Globus pallidus (tissue), 1 donor: ENCODE measurements around the gene PI4KA.
A peak's percentile ranks its signal among the peaks of the same experiment; 100 is the strongest.
"Not testable (repeated sequence)": the region's sequence is repeated elsewhere in the genome, so short reads cannot be mapped to it uniquely, and the experiment has no call there.

Experiments
- DNase-seq: peaks from one replicate; pipeline ENCODE4 v3.0.0-alpha.2; 2015; ENCODE audit warnings: low spot score

PI4KA gene

DNA sequence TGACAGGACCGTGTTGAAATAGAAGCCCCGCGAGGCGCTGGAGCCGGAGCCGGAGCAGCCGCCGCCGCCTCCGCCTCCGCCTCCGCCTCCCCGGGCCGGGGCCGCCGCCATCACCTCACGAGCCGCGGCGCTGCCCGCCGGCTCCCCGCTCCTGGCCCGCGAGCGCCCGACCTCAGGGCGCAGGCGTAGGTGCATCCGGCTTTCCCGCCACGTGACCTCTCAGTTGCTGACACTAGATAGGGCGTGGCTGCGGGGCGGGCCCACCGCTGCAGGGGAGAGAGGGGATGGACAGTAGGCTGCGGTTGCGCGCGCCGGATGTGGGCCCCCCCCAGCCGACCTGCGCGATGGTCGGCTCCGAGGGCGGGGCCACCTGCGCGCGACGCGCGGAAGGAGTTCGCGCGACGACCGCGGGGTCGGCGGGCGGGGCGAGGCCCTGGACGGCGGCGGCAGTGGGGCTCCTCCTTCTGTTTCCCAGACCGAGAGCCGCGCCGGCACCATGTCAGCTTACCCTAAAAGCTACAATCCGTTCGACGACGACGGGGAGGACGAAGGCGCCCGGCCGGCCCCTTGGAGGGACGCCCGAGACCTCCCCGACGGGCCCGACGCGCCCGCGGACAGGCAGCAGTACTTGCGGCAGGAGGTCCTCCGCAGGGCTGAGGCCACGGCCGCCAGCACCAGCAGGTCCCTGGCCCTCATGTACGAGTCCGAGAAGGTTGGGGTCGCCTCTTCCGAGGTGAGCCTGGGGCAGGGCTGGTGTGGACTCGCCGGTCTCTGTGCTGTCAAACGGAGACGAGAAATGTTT is at the start of gene PI4KA, which contains the start of gene SNAP29:
Gene PI4KA, minus strand, starts transcription at position 197 of the 802 bp plus-strand sequence. Its CDS starts 86 bp downstream, at position 111.
Gene SNAP29, plus strand, starts transcription at position 393 of the 802 bp plus-strand sequence. Its CDS starts 104 bp downstream, at position 497.
- DNase-seq: peak; percentile 97

DNA sequence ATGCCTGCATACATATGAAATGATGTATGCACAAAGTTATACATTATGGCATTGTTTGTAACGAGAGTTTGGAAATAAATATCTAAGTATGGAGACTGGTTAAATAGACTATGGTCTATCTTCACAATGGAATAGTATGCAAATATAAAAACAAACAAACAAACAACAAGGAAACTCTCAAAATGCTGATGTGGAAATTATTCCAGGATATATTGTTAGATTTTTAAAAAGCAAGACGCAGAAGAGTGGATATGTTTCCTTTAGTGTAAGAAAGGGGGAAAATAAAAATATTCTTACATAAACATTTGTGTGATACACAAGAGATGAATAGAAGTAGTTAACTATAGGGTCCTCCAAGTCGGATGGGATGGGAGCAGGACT is 47.8 kb upstream of the PI4KA start:
- no peak for DNase-seq

DNA sequence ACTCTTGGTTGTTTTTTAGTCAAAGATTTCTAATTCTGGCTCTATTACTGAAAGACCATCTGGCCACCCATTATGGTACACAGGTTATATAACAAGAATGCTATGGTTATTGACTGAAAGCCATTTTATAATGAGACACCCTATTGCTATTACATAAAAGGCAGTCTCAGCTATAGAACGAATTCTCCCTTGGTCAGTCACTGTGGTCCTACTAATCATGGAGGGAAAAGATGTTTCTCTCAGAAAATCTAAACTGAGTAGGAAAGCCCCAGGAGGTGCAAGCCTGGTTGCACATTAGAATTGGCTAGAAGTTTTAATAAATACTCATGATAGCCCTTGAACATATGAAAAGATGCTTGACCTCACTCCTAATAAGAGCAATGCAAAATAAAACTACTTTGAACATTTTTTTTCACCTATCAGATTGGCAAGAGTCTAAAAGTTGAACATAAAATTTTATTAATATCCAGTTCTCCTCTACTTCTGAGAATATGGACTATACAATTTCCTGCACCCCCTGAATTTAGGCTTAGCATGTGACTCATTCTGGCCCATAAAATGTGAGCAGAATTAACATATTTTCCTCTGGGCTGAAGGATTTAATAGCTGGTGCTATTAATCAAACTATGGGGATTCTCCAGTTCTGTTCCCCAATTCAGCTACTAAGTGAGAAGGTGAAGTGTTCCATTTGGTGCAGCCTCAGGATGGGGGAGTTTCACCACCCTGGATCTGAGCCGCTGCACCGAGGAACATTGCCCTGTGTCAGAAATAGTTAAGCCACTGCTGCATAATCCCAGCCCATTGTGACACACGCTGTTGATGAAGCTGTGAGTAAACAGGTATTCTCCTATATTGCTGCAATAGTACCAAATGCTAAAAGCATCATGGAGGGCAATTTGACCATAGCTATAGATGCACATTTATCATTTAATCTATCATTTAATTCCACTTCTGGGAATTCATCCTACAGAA is 47.1 kb upstream of the PI4KA start:
- no peak for DNase-seq

DNA sequence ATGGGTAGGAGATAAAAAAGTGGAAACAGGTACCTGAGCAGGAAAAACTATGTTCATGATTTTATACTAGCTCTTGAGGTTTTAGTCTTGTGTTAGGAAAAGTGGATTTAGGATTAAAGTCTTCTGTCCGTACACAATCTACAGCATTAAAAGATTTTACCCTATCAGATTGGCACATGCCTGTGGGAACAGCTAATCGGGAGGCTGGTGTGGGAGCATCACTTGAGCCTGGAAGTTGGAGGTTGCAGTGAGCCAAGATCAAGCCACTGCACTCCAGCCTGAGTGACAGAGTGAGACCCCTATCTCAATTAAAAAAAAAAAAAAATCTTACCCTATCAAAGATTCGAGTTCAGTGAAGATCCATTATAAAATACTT is 46.4 kb upstream of the PI4KA start:
- DNase-seq: no peak

DNA sequence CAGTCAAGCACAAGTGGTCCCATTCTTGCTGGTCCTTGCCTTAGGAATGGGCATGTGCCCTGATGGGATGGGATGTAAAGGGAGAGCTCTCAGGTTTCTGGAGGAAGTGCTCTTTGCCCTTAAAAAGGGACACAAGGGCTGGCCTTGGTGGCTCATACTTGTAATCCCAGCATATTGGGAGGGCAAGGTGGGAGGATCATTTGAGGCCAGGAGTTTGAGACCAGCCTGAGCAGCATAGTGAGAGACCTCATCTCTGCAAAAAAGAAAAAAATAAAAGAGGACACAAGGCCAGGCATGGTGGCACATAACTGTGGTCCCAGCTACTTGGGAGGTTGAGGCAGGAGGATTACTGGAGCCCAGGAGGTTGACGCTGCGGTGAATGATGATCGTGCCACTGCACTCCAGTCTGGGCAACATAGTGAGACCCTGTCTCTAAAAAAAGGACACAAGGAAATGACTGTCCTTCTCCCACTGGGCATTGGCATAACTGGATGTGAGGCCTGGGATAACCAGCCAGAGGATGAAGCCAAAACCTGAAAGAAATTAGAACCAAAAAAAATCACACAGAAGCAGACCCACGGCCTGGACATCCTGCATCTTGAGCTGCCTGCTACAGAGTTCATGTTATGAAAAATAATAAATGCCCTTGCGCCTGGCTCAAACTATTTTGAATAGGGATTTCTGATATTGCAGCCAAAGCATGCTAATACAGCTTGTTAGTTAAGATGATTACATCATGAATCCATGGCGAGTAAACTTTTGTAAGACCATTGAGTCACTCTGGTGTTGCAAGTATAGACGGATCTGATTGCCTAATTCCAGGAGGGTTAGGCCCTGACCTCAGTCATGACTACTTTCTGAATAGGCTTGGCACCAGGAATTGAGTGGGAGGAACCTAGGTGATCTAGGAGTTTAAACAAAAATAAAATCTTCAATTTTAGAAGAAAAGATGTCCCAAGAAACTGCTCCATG is 45.7 kb upstream of the PI4KA start:
- no peak for DNase-seq

DNA sequence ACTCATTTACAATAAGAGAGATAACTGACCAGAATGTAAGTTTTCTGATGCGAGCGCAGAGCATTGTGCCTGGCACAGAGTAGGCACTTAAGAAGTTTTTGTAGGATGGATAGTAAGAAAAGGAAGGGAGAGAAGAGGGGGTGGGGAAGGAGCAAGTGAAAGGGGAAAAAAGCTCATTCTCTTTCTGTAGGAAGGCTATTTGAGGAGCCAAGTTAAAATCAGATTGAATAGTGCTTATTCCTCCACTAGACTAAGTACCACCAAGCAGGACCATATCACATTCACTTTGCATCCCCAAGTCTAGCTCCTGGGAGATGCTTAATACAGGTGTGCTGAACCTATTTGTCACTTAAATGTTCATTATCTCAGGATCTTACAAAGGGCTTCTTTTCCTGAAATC is 44.5 kb upstream of the PI4KA start:
- no peak for DNase-seq

DNA sequence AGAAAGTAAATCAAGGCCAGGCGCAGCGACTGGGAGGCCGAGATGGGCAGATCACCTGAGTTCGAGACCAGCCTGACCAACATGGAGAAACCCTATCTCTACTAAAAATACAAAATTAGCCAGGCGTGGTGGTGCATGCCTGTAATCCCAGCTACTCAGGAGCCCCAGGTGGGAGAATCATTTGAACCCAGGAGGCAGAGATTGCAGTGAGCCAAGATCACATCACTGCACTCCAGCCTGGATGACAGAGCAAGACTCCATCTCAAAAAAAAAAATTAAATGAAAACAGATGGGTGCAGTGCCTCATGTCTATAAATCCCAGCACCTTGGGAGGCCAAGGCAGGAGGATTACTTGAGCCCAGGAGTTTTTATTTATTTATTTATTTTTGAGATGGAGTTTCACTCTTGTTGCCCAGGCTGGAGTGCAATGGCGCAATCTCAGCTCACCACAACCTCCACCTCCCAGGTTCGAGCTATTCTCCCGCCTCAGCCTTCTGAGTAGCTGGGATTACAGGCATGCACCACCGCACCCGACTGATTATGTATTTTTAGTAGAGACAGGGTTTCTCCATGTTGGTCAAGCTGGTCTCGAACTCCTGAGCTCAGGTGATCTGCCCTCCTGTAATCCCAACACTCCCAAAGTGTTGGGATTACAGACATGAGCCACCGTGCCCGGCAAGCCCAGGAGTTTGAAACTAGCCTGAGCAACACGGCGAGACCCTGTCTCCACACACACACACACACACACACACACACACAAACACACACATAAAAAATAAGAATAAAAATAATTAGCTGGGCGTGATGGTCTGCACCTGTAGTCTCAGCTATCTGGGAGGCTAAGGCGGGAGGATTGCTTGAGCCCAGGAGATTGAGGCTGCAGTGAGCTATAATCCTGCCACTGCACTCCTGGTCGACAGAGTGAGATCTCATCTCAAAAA is 42.8 kb upstream of the PI4KA start:
- not testable (repeated sequence) for DNase-seq

DNA sequence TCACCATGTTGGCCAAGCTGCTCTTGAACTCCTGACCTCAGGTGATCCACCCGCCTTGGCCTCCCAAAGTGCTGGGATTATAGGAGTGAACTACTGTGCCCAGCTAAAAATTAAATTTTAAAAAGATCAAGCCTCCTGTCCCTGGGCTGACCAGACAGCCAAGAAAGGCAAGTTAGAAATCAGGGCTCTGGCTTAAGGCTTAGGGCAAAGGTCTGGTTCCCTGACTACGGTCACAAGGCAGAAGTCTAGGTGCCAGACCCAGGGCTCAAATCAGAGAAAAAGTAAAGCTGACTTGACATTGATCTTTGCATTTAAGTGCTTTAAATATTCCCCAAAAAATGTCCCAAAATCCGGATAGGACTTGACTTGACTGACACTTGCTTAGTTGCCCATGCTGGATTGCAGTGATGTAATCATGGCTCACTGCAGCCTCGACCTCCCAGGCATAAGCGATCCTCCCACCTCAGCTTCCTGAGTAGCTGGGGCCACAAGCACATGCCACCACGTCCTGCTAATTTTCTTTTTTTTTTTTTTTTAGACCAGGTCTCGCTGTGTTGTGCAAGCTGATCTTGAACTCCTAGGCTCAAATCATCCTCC is 41.3 kb upstream of the PI4KA start:
- no peak for DNase-seq

DNA sequence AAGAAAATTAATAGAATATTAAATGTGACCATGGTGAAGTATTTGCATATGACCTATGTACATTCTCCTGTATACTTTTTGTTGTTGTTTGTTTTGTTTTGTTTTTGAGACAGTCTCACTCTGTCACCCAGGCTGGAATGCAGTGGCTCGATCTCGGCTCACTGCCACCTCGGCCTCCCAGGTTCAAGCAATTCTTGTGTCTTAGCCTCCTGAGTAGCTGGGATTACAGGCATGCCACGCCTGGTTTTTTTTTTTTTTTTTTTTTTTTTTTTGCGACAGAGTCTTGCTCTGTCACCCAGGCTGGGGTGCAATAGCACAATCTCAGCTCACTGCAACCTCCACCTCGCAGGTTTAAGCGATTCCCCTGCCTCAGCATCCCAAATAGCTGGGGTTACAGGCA is 39.1 kb upstream of the PI4KA start:
- not testable (repeated sequence) for DNase-seq

DNA sequence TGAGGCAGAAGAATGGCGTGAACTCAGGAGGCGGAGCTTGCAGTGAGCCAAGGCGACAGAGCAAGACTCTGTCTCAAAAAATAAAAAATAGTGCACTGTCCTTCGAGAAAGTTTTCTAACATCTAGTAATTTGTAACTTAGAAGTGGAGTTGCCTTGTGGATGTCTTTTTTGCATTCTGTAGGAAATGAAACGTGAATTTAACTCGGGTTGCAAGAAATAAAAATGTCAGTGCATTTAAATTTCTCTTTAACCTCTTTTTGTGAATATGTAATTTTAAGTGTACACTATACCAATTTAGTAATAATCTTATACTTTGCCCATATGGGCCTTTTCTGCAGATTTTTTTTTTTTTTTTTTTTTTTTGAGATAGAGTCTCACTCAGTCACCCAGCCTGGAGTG is 32.4 kb upstream of the PI4KA start:
- no peak for DNase-seq

DNA sequence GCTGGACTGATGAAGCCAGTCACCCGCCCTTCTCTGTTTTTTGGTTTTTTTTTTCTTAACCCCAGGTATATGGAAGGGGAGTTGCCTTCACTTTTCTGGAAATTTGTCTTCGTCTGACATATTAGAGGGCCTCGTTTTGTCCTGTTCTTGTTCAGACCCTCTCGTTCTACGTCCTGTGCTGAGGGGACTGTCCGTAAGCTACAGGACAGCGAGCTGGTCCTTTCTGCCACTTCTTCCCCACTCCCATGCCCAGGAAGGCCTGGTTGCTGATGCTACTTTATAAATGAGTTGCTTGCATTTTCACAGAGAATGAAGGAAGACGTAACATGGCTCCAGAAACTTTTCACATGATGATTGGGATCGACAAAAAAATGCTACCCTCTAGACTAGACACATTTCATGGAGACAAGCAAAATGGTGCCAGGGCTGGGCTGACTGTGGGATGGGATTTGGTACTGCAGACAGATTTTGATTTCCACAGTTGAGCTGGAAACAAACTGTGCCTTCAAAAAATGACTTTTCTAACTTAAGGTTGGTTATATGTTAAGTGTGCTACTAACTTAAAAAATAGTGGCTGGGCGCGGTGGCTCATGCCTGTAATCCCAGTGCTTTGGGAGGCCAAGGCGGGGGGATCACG is 31.4 kb upstream of the PI4KA start:
- no peak for DNase-seq

DNA sequence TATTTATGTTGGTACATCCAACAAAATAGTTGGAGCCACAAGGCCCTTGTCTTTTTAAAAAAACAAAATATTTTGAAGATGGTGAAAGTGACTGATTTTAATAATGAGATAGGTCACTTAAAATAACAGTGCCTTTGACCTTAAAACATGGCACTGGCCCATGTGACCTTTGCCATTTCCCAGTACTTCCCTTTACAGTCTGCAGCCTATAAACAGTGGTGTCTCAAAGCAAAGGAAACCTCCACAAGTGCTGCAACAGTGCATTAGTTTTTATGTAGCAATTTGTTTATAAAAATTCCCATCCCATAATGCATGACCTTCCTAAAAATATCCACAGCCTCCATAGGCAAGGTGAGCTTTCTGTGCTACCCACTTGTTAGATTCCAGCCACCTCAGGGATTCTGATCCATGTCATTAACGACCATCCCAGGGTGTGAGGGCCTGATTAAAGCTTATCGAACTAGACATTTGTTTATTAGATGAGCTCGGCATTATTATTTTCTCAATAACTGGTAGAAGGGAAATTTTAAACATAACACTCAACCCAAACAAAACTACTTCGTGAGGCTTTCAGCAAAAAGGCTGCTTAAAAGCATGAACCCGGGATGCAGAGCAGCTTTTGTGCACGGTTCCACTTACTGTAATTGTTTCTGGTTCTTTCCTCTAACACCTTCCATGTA is 30.6 kb upstream of the PI4KA start:
- DNase-seq: no peak

DNA sequence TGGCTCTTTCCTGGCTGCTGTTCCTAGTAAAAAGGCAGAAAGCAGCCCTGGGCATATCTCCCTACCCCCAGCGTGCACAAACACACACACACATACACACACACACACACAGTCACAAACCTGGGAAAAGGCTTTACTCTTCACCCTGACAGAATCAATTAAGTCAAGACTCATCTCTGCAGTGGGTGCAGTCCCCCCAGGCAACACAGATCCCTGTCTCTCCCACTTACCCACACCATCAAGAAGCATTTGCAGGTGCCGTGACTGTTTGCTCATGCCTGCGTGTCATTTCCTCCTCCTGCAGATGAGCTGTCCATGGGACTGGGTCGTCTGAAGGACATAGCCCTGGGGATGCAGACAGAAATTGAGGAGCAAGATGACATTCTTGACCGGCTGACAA is 28.8 kb upstream of the PI4KA start:
- DNase-seq: no peak

DNA sequence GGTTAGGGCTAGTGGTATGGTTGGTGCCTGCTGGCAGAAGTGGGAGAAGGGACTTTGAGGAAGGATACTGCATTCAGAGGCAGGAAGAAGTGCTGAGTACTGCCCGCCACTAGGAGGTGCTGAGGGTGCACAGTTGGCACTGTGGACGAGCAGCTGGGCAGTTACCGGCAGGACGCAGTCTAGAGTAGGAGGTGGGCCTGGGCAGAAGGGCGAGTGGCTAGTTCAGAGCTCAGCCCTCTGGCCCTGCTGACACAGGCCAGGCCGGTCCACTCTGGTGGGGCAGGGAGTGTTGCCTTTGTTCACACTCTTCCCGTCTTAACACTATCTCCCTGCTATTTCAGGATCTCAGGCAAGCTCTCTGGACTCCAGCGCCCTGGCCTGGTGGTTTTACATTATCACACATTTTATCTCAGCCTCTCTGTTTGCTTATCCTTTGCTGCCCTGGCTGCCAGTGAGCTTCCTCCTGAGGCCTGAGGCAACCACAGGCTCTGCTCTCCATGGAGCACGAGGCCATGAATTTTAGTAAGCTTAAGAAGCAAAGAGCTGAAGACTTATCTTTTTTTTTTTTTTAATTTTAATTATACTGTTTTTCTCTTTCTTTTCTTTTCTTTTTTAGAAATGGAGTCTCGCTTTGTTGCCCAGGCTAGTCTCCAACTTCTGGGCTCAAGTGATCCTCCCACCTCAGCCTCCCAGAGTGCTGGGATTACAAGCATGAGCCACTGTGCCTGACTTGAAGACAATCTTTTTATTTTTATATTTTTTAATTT is 27.1 kb upstream of the PI4KA start:
- peak; percentile 66 for DNase-seq

DNA sequence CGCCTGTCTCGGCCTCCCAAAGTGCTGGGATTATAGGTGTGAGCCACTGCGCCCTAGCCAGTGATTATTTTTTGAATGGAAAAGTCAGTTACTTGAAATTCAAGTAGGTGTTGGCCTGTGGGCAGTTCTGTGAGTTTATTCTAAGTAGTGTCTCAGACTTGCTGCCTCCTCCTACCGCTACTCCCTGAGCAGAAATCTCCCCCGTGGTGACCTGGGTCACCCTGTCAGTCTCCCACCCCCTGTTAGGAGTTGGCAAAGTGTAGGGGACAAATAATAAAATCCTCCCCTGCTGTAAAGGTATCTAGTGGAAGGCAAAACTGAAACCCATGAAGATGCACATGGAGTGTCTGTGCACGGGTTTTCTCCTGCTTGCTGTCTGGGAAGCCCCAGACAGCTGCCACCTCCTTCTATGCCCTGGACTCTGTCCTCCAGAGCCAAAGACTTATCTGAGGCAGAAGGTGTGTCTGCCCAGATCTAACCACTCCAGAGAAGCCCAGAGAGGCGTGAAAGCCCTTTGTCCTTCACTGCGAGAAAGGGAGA is 26.5 kb upstream of the PI4KA start:
- DNase-seq: no peak

DNA sequence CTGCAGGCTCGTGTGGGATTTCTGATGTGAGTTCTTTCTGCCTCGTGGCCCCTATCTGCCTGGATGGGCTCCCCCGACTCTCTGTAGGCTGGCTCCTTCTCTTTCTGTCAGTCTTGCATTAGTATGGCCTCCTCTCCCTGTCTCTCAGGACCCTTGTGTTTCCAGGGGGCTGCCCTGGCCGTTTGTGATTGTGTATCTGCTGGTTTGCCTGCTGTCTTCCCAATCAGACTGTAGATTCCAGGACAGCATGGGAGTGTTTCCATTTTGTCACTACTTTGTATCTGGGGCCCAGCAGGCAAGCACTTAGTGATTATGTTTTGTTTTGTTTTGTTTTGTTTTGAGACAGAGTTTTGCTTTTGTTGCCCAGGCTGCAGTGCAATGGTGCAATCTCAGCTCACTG is 25.8 kb upstream of the PI4KA start:
- no peak for DNase-seq

DNA sequence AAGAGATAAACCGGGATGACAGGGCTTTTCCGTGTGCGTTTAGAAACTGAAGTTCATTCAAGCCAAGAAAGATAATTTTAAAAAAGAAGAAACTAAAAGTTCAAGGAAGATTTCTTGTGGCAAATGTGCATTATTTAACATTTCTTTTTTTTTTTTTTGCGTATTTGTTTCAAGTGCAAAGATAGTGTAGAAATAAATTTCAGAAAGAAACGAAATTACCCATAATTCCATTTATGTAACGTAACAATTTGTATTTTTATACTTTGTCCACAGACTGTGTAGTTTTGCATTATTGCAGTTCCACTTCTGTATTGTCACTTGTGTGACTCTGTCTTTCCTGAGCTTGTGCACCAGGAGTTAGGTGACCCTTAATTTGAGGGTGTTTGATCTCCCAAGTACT is 24.2 kb upstream of the PI4KA start:
- DNase-seq: no peak
